Kidney capillary endothelial cell (primary cell): ENCODE results near the gene WASHC1.
"Not testable (repeated sequence)": the region's sequence is repeated elsewhere in the genome, so short reads cannot be mapped to it uniquely, and the experiment has no call there.

Source experiments
- DNase-seq: peaks from one replicate; pipeline ENCODE4 v3.0.0-alpha.2; 2018; ENCODE audit warnings: low spot score

Gene WASHC1

GRCh38 chr9:14129-14809 lies 15.0 kb downstream of the WASHC1 start:
- not testable (repeated sequence) for DNase-seq

GRCh38 chr9:11206-11605 lies 18.1 kb downstream of the WASHC1 start:
- not testable (repeated sequence) for DNase-seq

DNA sequence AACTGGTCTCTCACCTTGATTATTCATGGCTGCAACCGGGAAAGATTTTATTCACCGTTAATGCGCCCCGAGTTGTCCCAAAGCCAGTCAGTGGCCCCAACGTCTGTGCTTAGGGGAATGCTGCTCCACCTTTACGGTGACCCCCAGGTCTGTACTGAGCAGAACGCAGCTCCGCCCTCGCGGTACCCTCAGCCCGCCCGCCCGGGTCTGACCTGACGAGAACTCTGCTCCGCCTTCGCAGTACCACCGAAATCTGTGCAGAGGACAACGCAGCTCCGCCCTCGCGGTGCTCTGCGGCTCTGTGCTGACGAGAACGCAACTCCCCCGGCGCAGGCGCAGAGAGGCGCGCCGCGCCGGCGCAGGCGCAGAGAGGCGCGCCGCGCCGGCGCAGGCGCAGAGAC lies 18.6 kb downstream of the WASHC1 start:
- DNase-seq: not testable (repeated sequence)

DNA sequence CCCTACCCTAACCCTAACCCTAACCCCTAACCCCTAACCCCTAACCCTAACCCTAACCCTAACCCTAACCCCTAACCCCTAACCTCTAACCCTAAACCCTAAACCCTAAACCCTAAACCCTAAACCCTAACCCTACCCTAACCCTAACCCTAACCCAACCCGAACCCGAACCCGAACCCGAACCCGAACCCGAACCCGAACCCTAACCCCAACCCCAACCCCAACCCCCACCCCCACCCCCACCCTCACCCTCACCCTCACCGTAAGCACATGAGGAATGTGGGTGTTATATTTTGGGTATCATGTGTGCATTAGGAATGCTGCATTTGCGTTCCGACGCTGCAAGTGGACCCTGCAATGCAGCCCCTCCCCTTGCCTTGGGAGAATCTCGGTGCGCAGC lies 19.0 kb downstream of the WASHC1 start:
- DNase-seq: not testable (repeated sequence)
